Natural killer cell (primary cell): ENCODE results near the gene ADCY9. TPM values are rescaled to one million over a fixed set of nuclear protein-coding genes. Genes with fewer than 3 reads are reported as not detected.

Experiments used
- ATAC-seq, 3 donors: fragments of 150-1000 bp in 2 of 3; fragments of 200-7000 bp in 1 of 3; cut with Tn5 transposase; 1 replicate in 1 of 3; 2 replicates in 2 of 3; pipeline ENCODE4 v1.10.0; 2021; ENCODE audit warnings: mild to moderate bottlenecking in 2 of 3, moderate library complexity in 2 of 3
- DNase-seq, 2 donors: peaks; one replicate each; pipeline versions ENCODE4 v3.0.0 to v3.0.0-alpha.2; 2013 to 2021; ENCODE audit warnings: mixed read lengths in 1 of 2
- H3K27ac ChIP-seq: one replicate; pipeline ENCODE4 v1.5.1; 2013; ENCODE audit warnings: mild to moderate bottlenecking, low read length
- H3K27me3 ChIP-seq: one replicate; pipeline ENCODE4 v1.6.1; 2013; ENCODE audit warnings: low read length; ENCODE audit not compliant: control insufficient read depth, insufficient read depth
- H3K36me3 ChIP-seq: one replicate; pipeline ENCODE4 v1.6.1; 2013; ENCODE audit warnings: low read length; ENCODE audit not compliant: control insufficient read depth, insufficient read depth
- H3K4me1 ChIP-seq: one replicate; pipeline ENCODE4 v1.6.1; 2013; ENCODE audit warnings: low read length; ENCODE audit not compliant: control insufficient read depth, insufficient read depth
- H3K4me3 ChIP-seq: one replicate; pipeline ENCODE4 v1.5.1; 2013; ENCODE audit warnings: low read length
- H3K9me3 ChIP-seq: one replicate; pipeline ENCODE4 v1.6.1; 2013; ENCODE audit warnings: low read length; ENCODE audit not compliant: control insufficient read depth, insufficient read depth
- H3K27ac Mint-ChIP-seq, 2 donors: one replicate each; pipeline ENCODE4 v1.8.0; 2022; ENCODE audit warnings: mild to moderate bottlenecking in 2 of 2, mixed read lengths in 2 of 2, moderate library complexity in 1 of 2
- H3K27me3 Mint-ChIP-seq, 2 donors: one replicate each; pipeline ENCODE4 v1.8.0; 2022; ENCODE audit warnings: low read depth in 2 of 2, mixed read lengths in 2 of 2
- H3K36me3 Mint-ChIP-seq: one replicate; pipeline ENCODE4 v1.8.0; 2022; ENCODE audit warnings: mixed read lengths
- H3K4me1 Mint-ChIP-seq, 2 donors: one replicate each; pipeline ENCODE4 v1.8.0; 2022; ENCODE audit warnings: mixed read lengths in 2 of 2
- H3K4me3 Mint-ChIP-seq: one replicate; pipeline ENCODE4 v1.8.0; 2022; ENCODE audit warnings: mild to moderate bottlenecking, moderate library complexity, mixed read lengths
- H3K9me3 Mint-ChIP-seq, 2 donors: one replicate each; pipeline ENCODE4 v1.8.0; 2022; ENCODE audit warnings: mixed read lengths in 2 of 2
- WGBS: methylation state at CpG from one replicate; pipeline ENCODE4 v1.1.7; 2013; ENCODE audit warnings: missing lambda C conversion rate; ENCODE audit not compliant: insufficient coverage; 5-methylcytosine and 5-hydroxymethylcytosine counted together
- intact Hi-C: fragments of 100-400 bp; cut with micrococcal nuclease; formaldehyde crosslinking; loops from one replicate; pipeline ENCODE4 v1.14.2; 2022
- total RNA-seq, 4 donors: library from RNA; stranded (reverse); fragments of 120-200 nt in 1 of 4; gene quantifications; one replicate each; pipeline versions ENCODE4 v1.2.3 to v1.2.4, GENCODE V29; 2013 to 2022
- TF ChIP-seq, protein P1 (sequence below): fragments of 200-600 bp; IDR thresholded peaks from one replicate; pipeline ENCODE4 v1.8.0; 2022; ENCODE audit warnings: antibody characterized with exemption

Gene ADCY9
- total RNA-seq, 3 donors from 2014 or later (not counting 1 experiment from before 2014, with no cell fraction given), result 28.0 to 52.4 (median 38.3) TPM

DNA sequence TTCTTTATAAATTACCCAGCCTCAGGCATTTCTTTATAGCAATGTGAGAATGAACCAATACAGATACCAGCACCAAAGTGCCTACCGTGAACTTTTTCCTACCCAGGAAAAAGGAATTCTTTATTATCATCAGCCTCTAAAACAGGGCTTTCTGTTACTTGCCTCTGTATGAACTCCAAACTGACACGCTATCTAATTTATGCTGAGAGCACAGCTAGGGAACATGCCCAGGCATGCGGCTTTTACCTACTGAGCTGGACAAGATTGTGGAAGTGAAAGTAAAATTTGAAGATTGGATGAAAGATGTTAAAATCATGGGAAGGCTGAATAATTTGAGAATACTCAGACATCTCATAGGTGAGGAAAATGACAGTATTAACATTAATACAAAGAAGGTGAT is 24.4 kb upstream of the ADCY9 start:
- intact Hi-C loops, result no loop called here
- Mint-ChIP-seq H3K9me3 (no peaks in the 10 kb centered on the region), H3K4me3 (no peak overlapping the region), H3K27ac (no peak overlapping the region), H3K4me1 (peaks cover 0 to 5% of the 10 kb centered on the region in 2 donors), H3K27me3 (peaks cover 0 to 6% of the 10 kb centered on the region in 2 donors), H3K36me3 (no peaks in the 10 kb centered on the region)
- ATAC-seq (no peak), DNase-seq (no peak)
- H3K9me3 ChIP-seq, result no peaks in the 10 kb centered on the region
- TF ChIP-seq, protein P1, sequence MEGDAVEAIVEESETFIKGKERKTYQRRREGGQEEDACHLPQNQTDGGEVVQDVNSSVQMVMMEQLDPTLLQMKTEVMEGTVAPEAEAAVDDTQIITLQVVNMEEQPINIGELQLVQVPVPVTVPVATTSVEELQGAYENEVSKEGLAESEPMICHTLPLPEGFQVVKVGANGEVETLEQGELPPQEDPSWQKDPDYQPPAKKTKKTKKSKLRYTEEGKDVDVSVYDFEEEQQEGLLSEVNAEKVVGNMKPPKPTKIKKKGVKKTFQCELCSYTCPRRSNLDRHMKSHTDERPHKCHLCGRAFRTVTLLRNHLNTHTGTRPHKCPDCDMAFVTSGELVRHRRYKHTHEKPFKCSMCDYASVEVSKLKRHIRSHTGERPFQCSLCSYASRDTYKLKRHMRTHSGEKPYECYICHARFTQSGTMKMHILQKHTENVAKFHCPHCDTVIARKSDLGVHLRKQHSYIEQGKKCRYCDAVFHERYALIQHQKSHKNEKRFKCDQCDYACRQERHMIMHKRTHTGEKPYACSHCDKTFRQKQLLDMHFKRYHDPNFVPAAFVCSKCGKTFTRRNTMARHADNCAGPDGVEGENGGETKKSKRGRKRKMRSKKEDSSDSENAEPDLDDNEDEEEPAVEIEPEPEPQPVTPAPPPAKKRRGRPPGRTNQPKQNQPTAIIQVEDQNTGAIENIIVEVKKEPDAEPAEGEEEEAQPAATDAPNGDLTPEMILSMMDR, result no peak
- no peaks in the 10 kb centered on the region for H3K27me3 ChIP-seq
- no peak overlapping the region for H3K4me3 ChIP-seq
- 79% methylated on average over 3 of the region's 3 CpGs for WGBS
- no peaks in the 10 kb centered on the region for H3K36me3 ChIP-seq
- peaks cover 6% of the 10 kb centered on the region for H3K4me1 ChIP-seq
- H3K27ac ChIP-seq, result no peak overlapping the region

DNA sequence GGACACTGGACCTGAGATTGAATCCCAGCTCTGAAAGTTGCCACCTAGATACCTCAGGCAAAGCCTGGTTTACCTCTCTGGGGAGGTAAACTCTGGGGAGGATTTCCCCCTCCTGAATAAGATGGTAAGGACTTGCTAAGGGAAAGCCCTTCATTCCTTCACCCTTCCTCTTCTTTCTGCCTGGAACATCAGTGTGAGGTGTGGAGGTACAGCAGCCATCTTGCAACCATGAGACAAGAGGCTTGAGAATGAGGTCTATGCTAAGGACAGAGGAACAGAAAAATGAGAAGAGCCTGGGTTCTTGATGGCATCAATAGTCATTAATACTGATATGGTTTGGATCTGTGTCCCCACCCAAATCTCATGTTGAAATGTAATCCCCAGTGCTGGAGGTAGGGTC is 23.7 kb upstream of the ADCY9 start:
- Mint-ChIP-seq H3K9me3 (no peaks in the 10 kb centered on the region), H3K27me3 (peaks cover 0 to 6% of the 10 kb centered on the region in 2 donors), H3K4me1 (peaks cover 0 to 5% of the 10 kb centered on the region in 2 donors), H3K36me3 (no peaks in the 10 kb centered on the region), H3K27ac (no peak overlapping the region), H3K4me3 (no peak overlapping the region)
- ATAC-seq (no peak), DNase-seq (no peak)
- Histone ChIP-seq H3K4me3 (no peak overlapping the region), H3K36me3 (no peaks in the 10 kb centered on the region), H3K9me3 (no peaks in the 10 kb centered on the region), H3K4me1 (peaks cover 6% of the 10 kb centered on the region), H3K27ac (no peak overlapping the region), H3K27me3 (no peaks in the 10 kb centered on the region)
- intact Hi-C loops, result no loop called here
- TF ChIP-seq, protein P1, result no peak

DNA sequence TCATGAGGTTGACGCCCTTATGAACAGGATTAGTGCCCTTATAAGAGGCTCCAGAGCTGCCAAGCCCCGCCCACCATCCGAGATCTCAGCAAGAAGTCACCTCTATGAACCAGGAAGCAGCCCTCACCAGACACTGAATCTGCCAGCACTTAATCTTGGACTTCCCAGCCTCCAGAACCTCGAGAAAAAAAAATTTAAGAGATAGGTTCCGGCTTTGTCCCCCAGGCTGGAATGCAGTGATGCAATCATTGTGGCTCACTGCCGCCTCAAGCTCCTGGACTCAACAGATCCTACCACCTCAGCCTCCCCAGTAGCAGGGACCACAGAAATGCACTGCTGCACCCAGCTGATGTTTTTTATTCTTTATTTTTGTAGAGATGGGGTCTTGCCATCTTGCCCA is 22.5 kb upstream of the ADCY9 start:
- Mint-ChIP-seq H3K9me3 (no peaks in the 10 kb centered on the region), H3K4me3 (no peak overlapping the region), H3K27ac (no peak overlapping the region), H3K27me3 (peaks cover 0 to 6% of the 10 kb centered on the region in 2 donors), H3K36me3 (no peaks in the 10 kb centered on the region), H3K4me1 (peaks cover 0 to 5% of the 10 kb centered on the region in 2 donors)
- ATAC-seq (no peak), DNase-seq (no peak)
- H3K36me3 ChIP-seq, result no peaks in the 10 kb centered on the region
- intact Hi-C loops, result no loop called here
- H3K4me3 ChIP-seq, result no peak overlapping the region
- no peak overlapping the region for H3K27ac ChIP-seq
- H3K4me1 ChIP-seq, result peaks cover 6% of the 10 kb centered on the region
- 92% methylated on average over 6 of the region's 6 CpGs for WGBS
- H3K27me3 ChIP-seq, result no peaks in the 10 kb centered on the region
- H3K9me3 ChIP-seq, result no peaks in the 10 kb centered on the region
- TF ChIP-seq, protein P1, result no peak

DNA sequence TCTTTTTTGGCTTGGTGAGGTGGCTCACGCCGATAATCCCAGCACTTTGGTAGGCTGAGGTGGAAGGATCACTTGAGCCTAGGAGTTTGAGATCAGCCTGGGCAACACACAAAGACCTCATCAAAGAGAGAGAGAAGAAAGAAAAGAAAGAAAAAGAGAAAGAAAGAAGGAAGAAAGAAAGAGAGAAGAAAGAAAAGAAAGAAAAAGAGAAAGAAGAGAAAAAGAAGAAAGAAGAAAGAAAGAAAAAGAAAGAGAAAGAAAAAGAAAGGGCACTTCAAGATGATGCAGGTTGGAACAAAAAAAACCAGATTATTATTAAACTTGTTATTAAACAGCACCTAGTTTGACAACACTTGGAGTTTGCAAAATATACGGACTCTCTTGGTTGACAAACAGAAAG is 21.2 kb upstream of the ADCY9 start:
- H3K4me1 ChIP-seq, result peaks cover 3% of the 10 kb centered on the region
- no peaks in the 10 kb centered on the region for H3K36me3 ChIP-seq
- no peak for ATAC-seq
- no peaks in the 10 kb centered on the region for H3K27me3 ChIP-seq
- no peak overlapping the region for H3K4me3 ChIP-seq
- DNase-seq, result no peak
- H3K9me3 Mint-ChIP-seq, result no peaks in the 10 kb centered on the region
- intact Hi-C loops, result no loop called here
- H3K36me3 Mint-ChIP-seq, result no peaks in the 10 kb centered on the region
- TF ChIP-seq, protein P1, result no peak
- H3K27me3 Mint-ChIP-seq, result peaks cover 0 to 6% of the 10 kb centered on the region in 2 donors
- no peak overlapping the region for H3K27ac Mint-ChIP-seq
- H3K4me1 Mint-ChIP-seq, result peaks cover 0 to 3% of the 10 kb centered on the region in 2 donors
- WGBS, result 94% methylated on average over 3 of the region's 3 CpGs
- H3K9me3 ChIP-seq, result no peaks in the 10 kb centered on the region
- no peak overlapping the region for H3K4me3 Mint-ChIP-seq
- H3K27ac ChIP-seq, result no peak overlapping the region
